NT2/D1 (cell line): ENCODE results near the gene PLBD1.

Experiments used
- SUZ12 ChIP-seq: IDR thresholded peaks from 2 replicates; pipeline ENCODE4 v1.6.1; 2011; ENCODE audit not compliant: insufficient read length, insufficient read depth; ENCODE audit errors: extremely low read depth
- YY1 ChIP-seq: IDR thresholded peaks from 2 replicates; pipeline ENCODE4 v1.6.1; 2011; ENCODE audit not compliant: insufficient read length, insufficient read depth
- ZNF274 ChIP-seq: IDR thresholded peaks from 2 replicates; pipeline ENCODE4 v1.6.1; 2011; ENCODE audit warnings: mild to moderate bottlenecking, low read depth, low read length

DNA sequence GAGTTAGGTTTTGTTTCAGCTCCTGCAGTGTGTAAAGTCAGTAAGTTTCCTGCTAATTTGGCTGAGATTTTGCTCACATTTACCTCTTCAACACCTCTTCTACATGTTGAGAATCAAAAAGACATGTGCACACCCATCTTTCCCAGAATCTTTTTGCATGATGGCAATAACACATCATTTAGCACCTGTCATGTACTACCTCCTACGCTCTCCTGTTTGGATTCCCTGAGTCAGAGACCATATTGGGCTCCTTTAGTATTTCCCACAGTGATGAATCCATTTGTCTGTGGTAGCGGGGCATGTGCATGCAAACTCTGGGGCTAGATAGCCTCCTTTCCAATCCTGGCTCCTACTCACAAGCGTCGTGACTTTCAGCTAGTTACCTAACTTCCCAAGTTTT, 20.1 kb downstream of the PLBD1 start:
- no peak for TF ChIP-seq YY1
- no peak for TF ChIP-seq SUZ12
- no peak for TF ChIP-seq ZNF274
